HCEC 1CT (cell line): ENCODE results near the gene BNC2.
"Not testable (repeated sequence)": the region's sequence is repeated elsewhere in the genome, so short reads cannot be mapped to it uniquely, and the experiment has no call there.

ENCODE experiments used
- DNase-seq: peaks from one replicate; pipeline ENCODE4 v3.0.0-alpha.2; 2017

The BNC2 gene

GRCh38 chr9:16870596-16871335, at the start of gene BNC2:
Gene BNC2 (minus strand): TSS chr9:16870670. CDS start chr9:16870648, 22 bp downstream.
- DNase-seq, result peak; percentile 68

GRCh38 chr9:16918920-16919319, 48.5 kb upstream of the BNC2 start:
- no peak for DNase-seq

DNA sequence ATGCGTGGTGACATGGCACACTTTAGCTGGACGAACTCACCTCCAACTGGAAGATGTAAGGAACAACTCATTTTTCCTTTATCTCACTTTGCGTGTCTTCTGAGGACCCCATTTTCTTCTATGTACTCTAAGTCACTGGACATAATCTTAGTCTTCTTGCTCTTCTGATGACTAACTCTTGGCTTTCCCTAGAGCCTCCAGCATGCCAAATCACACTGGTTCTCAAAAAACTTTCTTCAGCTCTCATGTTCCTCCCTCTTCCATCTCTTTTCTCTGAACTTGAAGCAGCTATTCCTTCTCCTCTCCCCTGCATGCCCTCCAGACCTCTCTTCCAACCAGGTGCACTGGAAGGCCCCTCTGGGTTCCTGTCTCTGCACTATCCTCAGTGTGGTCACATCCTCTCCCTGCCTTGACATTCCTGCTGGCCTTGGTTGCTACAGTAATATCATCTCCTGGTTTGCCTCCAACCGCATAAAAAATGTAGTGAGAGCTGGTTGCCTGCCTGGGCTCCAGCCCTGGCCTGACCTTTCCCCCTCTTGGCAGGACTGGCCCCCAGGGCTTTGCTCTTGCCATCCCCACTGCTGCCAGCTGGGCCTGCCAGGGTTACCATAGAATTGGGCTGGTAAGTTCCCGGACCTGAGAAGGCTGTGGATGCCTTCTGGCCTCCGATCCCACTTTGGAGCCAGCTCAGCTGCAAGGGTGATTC, 44.8 kb upstream of the BNC2 start:
- no peak for DNase-seq

- DNase-seq, result no peak
Observed at GRCh38 chr9:16912197-16912596, 41.7 kb upstream of the BNC2 start.

DNA sequence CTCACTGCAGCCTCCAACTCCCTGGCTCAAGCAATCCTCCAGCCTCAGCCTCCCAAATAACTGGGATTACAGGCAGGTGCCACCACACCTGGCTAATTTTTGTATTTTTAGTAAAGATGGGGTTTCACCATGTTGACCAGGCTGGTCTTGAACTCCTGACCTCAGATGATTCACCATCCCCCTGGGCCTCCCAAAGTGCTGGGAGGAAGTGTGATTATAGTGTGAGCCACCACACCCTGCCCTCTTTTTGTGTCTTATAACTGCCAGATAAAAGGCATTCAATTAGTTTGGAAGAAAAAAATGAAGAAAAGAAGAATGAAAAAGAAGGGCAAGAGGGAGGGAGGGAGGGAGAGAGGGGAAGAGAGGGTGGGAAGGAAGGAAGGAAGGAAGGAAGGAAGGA, 37.7 kb upstream of the BNC2 start:
- DNase-seq, result peak; percentile 29

- no peak for DNase-seq
Observed at GRCh38 chr9:16904655-16905054, 34.2 kb upstream of the BNC2 start.

DNA sequence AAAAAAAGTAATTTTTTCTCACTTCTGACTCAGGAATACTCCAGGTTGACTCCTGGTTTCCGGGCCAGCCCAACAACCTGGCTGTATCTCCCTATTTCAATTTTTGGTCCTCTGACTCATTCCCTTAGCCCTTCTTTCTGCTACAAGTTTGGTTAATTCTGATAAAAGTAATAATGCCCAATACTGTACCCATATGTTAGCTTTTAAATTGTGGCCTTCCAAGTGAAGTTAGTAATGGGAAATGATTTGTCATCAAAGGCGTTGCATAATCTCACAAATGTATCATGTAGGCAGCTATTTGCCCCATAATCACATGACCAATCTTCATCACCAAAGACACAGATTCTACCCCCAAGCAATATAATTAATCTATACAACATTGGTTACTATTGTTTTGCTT, 31.1 kb upstream of the BNC2 start:
- DNase-seq, result peak; percentile 80

- no peak for DNase-seq
Observed at GRCh38 chr9:16899606-16900005, 29.1 kb upstream of the BNC2 start.

DNA sequence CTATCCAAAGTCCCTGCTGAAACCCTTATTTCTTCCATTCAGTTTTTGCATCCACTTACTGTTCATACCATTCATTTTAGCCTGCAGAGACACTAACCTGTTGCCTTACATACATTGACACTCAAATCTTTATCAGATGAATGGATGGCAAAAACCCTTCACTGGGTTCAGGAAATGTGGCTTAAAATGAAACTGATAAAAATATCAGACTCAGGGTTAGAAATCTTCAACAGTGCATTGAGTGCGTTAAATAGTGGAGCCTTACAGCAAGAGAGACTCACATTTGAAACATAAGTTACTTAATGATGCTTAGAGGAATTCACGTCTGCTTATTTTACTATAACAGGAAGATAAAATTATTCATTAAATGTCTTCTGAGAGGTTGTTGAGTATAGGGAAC, 28.0 kb upstream of the BNC2 start:
- no peak for DNase-seq

GRCh38 chr9:16888594-16888993, 18.1 kb upstream of the BNC2 start:
- no peak for DNase-seq

DNA sequence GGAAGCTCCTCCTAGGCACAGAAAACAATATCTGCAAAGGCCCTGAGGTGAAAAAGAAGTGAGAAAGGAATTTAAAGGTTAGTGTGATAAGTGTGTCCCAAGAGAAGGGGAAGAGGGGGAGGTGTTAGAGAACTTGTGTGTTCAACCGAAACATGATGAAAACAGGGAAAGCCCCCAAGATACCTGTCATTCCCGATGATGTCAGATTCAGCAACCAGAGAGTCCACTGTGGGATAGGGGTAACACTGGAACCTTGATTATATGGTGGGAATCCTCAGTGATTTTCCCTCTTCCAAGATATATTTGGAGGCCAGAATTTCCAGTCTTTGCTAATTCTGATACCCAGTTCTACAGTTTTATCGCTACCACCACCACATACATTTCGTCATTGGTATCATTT, 15.5 kb upstream of the BNC2 start:
- no peak for DNase-seq

- DNase-seq, result peak; percentile 98
Observed at GRCh38 chr9:16884952-16885513, 14.6 kb upstream of the BNC2 start.

DNA sequence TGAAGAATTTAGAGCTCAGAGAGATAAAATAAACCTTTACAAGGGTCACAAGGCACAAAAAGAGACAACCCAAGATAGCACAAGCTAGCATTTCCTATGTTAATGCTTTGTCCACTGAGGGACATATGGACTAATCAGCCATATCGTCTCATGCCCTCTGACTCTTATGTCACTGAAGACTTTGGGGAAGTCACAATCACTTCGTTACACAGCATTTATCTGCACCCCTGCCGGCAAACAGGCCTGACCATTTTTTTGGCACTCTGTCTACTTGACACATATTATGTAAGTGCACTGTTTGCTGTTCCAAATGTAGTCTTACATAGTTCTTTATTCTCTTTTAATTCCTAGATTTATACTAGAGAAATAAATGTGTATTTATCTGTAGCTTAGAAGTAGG, 13.9 kb upstream of the BNC2 start:
- DNase-seq, result no peak

DNA sequence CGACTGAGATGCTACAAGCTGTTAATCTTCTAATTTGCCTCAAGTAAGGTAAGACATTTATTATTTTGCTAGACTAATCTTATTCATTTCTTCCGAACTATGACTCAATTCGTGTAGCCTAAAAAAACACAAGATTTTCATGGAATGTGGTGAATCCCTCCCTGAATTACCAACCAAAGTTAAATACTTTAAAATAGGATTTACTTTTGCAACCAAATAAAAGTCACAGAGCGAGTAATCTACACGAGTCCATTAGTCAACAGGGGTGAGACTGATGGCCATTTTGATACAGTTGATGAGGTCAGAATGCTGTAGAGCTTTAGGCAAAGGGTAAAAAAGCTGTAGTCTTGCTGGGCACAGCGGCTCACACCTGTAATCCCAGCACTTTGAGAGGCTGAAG, 13.1 kb upstream of the BNC2 start:
- peak; percentile 49 for DNase-seq

DNA sequence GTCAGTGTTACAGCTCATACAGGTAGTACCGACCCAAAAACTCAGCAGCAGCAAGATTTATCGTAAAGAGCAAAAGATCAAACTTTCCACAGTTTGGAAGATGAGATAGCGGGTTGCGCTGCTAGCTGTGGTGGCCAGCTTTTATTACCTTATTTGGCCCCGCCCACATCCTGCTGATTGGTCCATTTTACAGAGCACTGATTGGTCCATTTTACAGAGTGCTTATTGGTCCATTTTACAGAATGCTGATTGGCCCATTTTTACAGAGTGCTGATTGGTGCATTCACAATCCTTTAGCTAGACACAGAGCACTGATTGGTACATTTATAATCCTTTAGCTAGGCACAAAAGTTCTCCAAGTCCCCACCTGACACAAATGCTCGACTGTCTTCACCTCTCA, 12.0 kb upstream of the BNC2 start:
- DNase-seq, result not testable (repeated sequence)

GRCh38 chr9:16879416-16879815, 8.9 kb upstream of the BNC2 start:
- peak; percentile 76 for DNase-seq

DNA sequence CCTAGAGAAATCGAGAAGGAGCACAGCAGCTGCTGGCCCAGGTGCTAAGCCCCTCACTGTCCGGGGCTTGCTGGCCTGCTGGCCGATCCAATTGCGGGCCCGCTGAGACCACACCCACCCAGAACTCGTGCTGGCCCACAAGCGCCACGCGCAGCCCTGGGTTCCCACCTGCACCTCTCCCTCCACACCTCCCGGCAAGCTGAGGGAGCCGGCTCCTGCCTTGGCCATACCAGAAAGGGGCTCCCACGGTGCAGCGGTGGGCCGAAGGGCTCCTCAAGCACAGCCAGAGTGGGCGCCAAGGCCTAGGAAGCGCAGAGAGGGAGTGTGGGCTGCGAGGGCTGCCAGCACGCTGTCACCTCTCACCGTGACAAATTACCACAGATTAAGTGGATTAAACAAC, 6.8 kb upstream of the BNC2 start:
- DNase-seq, result no peak

- DNase-seq, result peak; percentile 65
Observed at GRCh38 chr9:16873126-16873802, 2.8 kb upstream of the BNC2 start.

GRCh38 chr9:16871336-16872151, 1.1 kb upstream of the BNC2 start:
- DNase-seq, result peak; percentile 88

- peak; percentile 10 for DNase-seq
Observed at GRCh38 chr9:16869882-16870595, 431 bp downstream of the BNC2 start.

DNA sequence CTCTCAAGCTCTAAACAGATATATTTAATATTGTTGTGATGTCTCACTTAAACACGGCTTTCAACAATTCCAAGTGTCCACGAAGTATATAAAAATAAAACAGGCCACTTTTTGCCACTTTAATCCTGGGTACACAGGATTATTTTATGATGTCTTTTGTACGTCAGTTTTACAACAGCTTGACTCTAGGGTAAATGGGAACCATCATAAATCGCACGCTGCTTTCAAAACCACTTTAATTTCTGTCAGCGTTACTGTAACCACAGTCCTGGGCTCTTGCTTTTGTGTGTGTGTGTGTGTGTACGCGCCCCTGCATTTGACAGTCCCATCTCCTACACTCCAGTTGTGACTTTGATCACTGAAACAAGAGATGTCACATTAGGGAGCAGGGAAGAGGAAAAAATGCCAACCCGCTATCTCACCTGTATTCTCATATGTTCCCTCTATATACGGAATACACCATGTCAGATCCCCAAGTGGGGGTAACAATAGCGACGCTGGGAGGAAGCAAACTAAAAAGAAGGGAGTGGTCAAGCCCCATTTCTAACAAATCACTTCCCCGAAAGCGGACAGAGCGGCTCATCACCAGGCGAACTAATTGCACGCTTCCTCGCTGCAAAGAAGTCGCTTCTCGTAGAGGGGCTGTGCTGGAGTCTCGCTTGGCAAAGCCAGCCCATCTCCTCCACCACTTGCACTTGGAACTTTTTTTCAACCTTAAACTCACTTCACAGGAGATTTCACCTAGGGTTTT, 1.2 kb downstream of the BNC2 start:
- peak; percentile 67 for DNase-seq
